Endodermal cell (in vitro differentiated cells): Measurements from ENCODE around the gene CAVIN3. TPM values are rescaled to one million over a fixed set of nuclear protein-coding genes. Genes with fewer than 3 reads are reported as not detected.

Experiments used
- DNase-seq: peaks from one replicate; pipeline ENCODE4 v3.0.0-alpha.2; 2017
- H3K27ac ChIP-seq: 2 replicates; pipeline ENCODE4 v1.5.1; 2013; ENCODE audit warnings: mild to moderate bottlenecking, low read depth, low read length, moderate library complexity
- H3K27me3 ChIP-seq: 2 replicates; pipeline ENCODE4 v1.6.1; 2013; ENCODE audit warnings: mild to moderate bottlenecking, low read length, moderate library complexity; ENCODE audit not compliant: insufficient read depth, control insufficient read depth, poor library complexity, severe bottlenecking
- H3K36me3 ChIP-seq: 2 replicates; pipeline ENCODE4 v1.7.0; 2013; ENCODE audit warnings: mild to moderate bottlenecking, low read length, moderate library complexity; ENCODE audit not compliant: control insufficient read depth, insufficient read depth
- H3K4me1 ChIP-seq: one replicate; pipeline ENCODE4 v1.7.0; 2013; ENCODE audit warnings: low read length; ENCODE audit not compliant: control insufficient read depth, insufficient read depth
- H3K4me3 ChIP-seq: 2 replicates; pipeline ENCODE4 v1.5.1; 2013; ENCODE audit warnings: mild to moderate bottlenecking, low read length, moderate library complexity
- H3K9ac ChIP-seq: 2 replicates; pipeline ENCODE4 v1.6.1; 2013; ENCODE audit warnings: mild to moderate bottlenecking, low read length, moderate library complexity; ENCODE audit not compliant: poor library complexity, severe bottlenecking; ENCODE audit errors: extremely low read depth
- H3K9me3 ChIP-seq: 2 replicates; pipeline ENCODE4 v1.6.1; 2013; ENCODE audit warnings: mild to moderate bottlenecking, low read length, moderate library complexity; ENCODE audit not compliant: control insufficient read depth
- H3K27ac Mint-ChIP-seq: 2 replicates; pipeline ENCODE4 v1.8.0; 2020; ENCODE audit warnings: mixed read lengths
- H3K27me3 Mint-ChIP-seq: 2 replicates; pipeline ENCODE4 v1.8.0; 2021; ENCODE audit warnings: mild to moderate bottlenecking, mixed read lengths; ENCODE audit not compliant: insufficient read depth
- H3K36me3 Mint-ChIP-seq: 2 replicates; pipeline ENCODE4 v1.8.0; 2020; ENCODE audit warnings: low read depth, mixed read lengths
- H3K4me1 Mint-ChIP-seq: 2 replicates; pipeline ENCODE4 v1.8.0; 2020; ENCODE audit warnings: mixed read lengths
- H3K4me3 Mint-ChIP-seq: 2 replicates; pipeline ENCODE4 v1.8.0; 2020; ENCODE audit warnings: mild to moderate bottlenecking, moderate library complexity, mixed read lengths
- H3K9me3 Mint-ChIP-seq: 2 replicates; pipeline ENCODE4 v1.8.0; 2020; ENCODE audit warnings: mild to moderate bottlenecking, mixed read lengths
- CTCF ChIP-seq: fragments of 200-600 bp; sonication (generic); conservative IDR thresholded peaks from 2 replicates; pipeline ENCODE4 v1.5.0; 2021; ENCODE audit warnings: antibody characterized with exemption, mild to moderate bottlenecking
- WGBS, 2 experiments: methylation state at CpG; one replicate each; pipeline versions ENCODE4 v1.1.5 to v1.1.7; 2013; ENCODE audit warnings: missing lambda C conversion rate in 2 of 2, mixed read lengths in 1 of 2; ENCODE audit not compliant: insufficient coverage in 1 of 2, insufficient read length in 1 of 2; 5-methylcytosine and 5-hydroxymethylcytosine counted together
- total RNA-seq, 2 donors: library from RNA; stranded (reverse); fragmentation: NEBNext Ultra II Directional in 1 of 2; extraction: Animal tissue kit (Norgen Biotek cat#: 25700) in 1 of 2; gene quantifications; 2 replicates in 1 of 2; 3 replicates in 1 of 2; pipeline ENCODE4 v1.2.1, GENCODE V29; 2021

The CAVIN3 gene
- total RNA-seq, 2 donors from 2014 or later = 42.2 to 70.2 TPM

- no peak for TF ChIP-seq CTCF
- peak; percentile 49 for DNase-seq
- peak overlapping the region; percentile 6 for H3K4me3 ChIP-seq
- peaks cover 25% of the 10 kb centered on the region for H3K4me1 ChIP-seq
- no peaks in the 10 kb centered on the region for H3K27me3 ChIP-seq
- H3K9me3 ChIP-seq = no peaks in the 10 kb centered on the region
- no peaks in the 10 kb centered on the region for H3K9me3 Mint-ChIP-seq
- H3K27ac Mint-ChIP-seq = peak overlapping the region; percentile 78
- no peak overlapping the region for H3K4me3 Mint-ChIP-seq
- peaks cover 48% of the 10 kb centered on the region for H3K4me1 Mint-ChIP-seq
- no peaks in the 10 kb centered on the region for H3K36me3 ChIP-seq
- H3K27ac ChIP-seq = no peak overlapping the region
- H3K36me3 Mint-ChIP-seq = peaks cover 3% of the 10 kb centered on the region
- H3K27me3 Mint-ChIP-seq = no peaks in the 10 kb centered on the region
- no peak overlapping the region for H3K9ac ChIP-seq
Measured at GRCh38 chr11:6326303-6326702, 6.0 kb upstream of the CAVIN3 start.

GRCh38 chr11:6323291-6323905, 3.1 kb upstream of the CAVIN3 start:
- H3K36me3 Mint-ChIP-seq = peaks cover 2% of the 10 kb centered on the region
- 64 to 75% methylated on average over 1 of the region's 1 CpG for WGBS, 2 experiments
- Histone ChIP-seq H3K9me3 (no peaks in the 10 kb centered on the region), H3K27ac (no peak overlapping the region), H3K4me1 (peaks cover 29% of the 10 kb centered on the region), H3K4me3 (peak overlapping the region; percentile 48), H3K27me3 (no peaks in the 10 kb centered on the region), H3K9ac (peak overlapping the region; percentile 64), H3K36me3 (peaks cover 6% of the 10 kb centered on the region)
- H3K27me3 Mint-ChIP-seq = no peaks in the 10 kb centered on the region
- peaks cover 60% of the 10 kb centered on the region for H3K4me1 Mint-ChIP-seq
- peak; percentile 52 for TF ChIP-seq CTCF
- H3K4me3 Mint-ChIP-seq = no peak overlapping the region
- peak overlapping the region; percentile 31 for H3K27ac Mint-ChIP-seq
- H3K9me3 Mint-ChIP-seq = no peaks in the 10 kb centered on the region
- peak; percentile 62 for DNase-seq

- H3K4me3 Mint-ChIP-seq = peak overlapping the region; percentile 83
- no peak overlapping the region for H3K27ac ChIP-seq
- H3K4me1 Mint-ChIP-seq = peaks cover 63% of the 10 kb centered on the region
- peaks cover 29% of the 10 kb centered on the region for H3K4me1 ChIP-seq
- H3K27ac Mint-ChIP-seq = peak overlapping the region; percentile 72
- H3K27me3 ChIP-seq = no peaks in the 10 kb centered on the region
- no peaks in the 10 kb centered on the region for H3K9me3 ChIP-seq
- H3K9me3 Mint-ChIP-seq = no peaks in the 10 kb centered on the region
- H3K4me3 ChIP-seq = peak overlapping the region; percentile 94
- peak; percentile 50 for DNase-seq
- peaks cover 7% of the 10 kb centered on the region for H3K36me3 Mint-ChIP-seq
- no peak for TF ChIP-seq CTCF
- 58 to 78% methylated on average over 2 of the region's 2 CpGs for WGBS, 2 experiments
- peaks cover 10% of the 10 kb centered on the region for H3K36me3 ChIP-seq
- H3K27me3 Mint-ChIP-seq = no peaks in the 10 kb centered on the region
- H3K9ac ChIP-seq = peak overlapping the region; percentile 98
Measured at GRCh38 chr11:6321961-6322362, 1.7 kb upstream of the CAVIN3 start.
